Measurements from ENCODE around the gene SMAD7. TPM values are rescaled to one million over a fixed set of nuclear protein-coding genes. Genes with fewer than 3 reads are reported as not detected.

SMAD7 gene
- polyA plus RNA-seq, 2 of the 4 experiments (the other 2 are of a cell fraction), result 19.9 to 26.9 TPM

DNA sequence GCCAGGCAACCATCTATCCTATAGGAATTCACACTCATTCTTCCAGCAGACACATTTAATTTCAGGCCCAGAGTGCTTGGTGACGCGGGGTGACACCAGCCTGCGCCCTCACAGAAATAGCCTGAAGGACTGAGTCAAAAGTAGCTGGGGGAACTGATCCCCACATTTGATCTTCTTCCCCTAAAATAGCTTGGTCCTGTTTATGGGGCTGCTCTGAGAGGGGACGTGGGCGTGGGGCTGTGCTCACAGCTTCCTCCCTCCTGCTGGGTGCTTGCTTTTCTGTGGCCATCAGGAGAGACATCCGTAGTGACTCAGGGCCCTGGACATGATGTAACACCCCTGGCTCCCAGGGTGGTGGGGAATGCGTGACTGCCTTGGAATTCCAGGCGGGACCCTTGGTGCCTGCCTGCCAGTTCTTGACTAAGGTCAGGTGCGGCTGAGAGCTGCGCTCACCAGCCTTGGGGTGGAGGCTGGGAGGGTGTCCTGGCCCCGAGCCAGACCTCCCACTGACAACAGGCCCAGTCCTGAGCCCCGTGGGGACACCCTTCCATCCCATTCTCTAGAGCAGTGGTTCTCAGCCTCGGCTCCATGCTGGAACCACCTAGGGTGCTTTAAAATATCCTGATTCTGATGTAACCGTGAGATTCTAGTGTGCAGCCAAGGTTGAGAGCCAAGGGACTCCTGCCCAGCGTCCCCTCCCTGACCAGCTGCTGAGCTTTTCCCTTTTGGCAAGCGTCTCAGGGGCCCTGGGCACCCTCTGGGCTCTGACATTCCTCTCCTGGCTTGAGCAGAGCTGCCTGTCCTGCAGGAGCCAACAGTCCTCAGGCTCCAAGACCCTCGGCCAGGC is 47.4 kb upstream of the SMAD7 start:
- Histone ChIP-seq H3K9me3 (no peaks in the 10 kb centered on the region), H3K4me1 (peaks cover 55% of the 10 kb centered on the region), H3K4me2 (peak overlapping the region; percentile 96), H3K27ac (peak overlapping the region; percentile 91 to 100), H3K4me3 (0 out of 3 replicates have a peak overlapping the region, but pooled peaks have one; percentile 30)
- ATAC-seq, result peak; percentile 82 to 91
- DNase-seq (ENCODE audit: low read depth in 1 of 2, low spot score in 1 of 2), result peak; percentile 91 to 96
- FAIRE-seq, result peak; percentile 46
- CTCF ChIA-PET, result interaction anchor here (0.8 to 2.2 kb wide), 9 partner anchors 9 to 239 kb away, joined by 3 to 8 read pairs (median 3); no protein-coding TSS in a partner anchor
- TF ChIP-seq HES2 (IDR thresholded peaks at IDR 0.05) (0 out of 2 replicates have a peak, but pooled peaks have one; percentile 51), EP300 (IDR thresholded peaks at IDR 0.05) (peak; percentile 95 to 97), KDM5A (IDR thresholded peaks at IDR 0.05) (no peak), RAD21 (conservative IDR thresholded peaks at IDR 0.05 in 1 of 2, IDR thresholded peaks at IDR 0.05 in 1 of 2) (peak; percentile 22 to 63; a peak in 3 of 5 replicates), FOSL2 (IDR thresholded peaks at IDR 0.05) (peak; percentile 80), FOSL2 (CRISPR knock-in tag; IDR thresholded peaks at IDR 0.05) (peak; percentile 96), TFCP2L1 (CRISPR knock-in tag; IDR thresholded peaks at IDR 0.05) (no peak), HOXB5 (CRISPR knock-in tag; IDR thresholded peaks at IDR 0.05) (0 out of 2 replicates have a peak, but pooled peaks have one; percentile 11), GATA3 (IDR thresholded peaks at IDR 0.05; ENCODE audit: borderline replicate concordance) (peak; percentile 97), RCOR1 (IDR thresholded peaks at IDR 0.05; ENCODE audit: low read depth, low read length) (no peak), MYC (IDR thresholded peaks at IDR 0.05; ENCODE audit: borderline replicate concordance, low read length) (peak; percentile 73; the same call in 1 of the 2 replicates), JUNB (IDR thresholded peaks at IDR 0.05) (peak; percentile 89), MAFK (IDR thresholded peaks at IDR 0.05; ENCODE audit: partially characterized antibody) (peak; percentile 4), PBX3 (IDR thresholded peaks at IDR 0.05) (peak; percentile 78), SMC3 (IDR thresholded peaks at IDR 0.05) (peak; percentile 49; the same call in 2 of the 3 replicates), ZNF302 (CRISPR knock-in tag; IDR thresholded peaks at IDR 0.05) (no peak), BHLHE40 (IDR thresholded peaks at IDR 0.05; ENCODE audit: low read depth, low read length) (peak; percentile 62), JUN (IDR thresholded peaks at IDR 0.05) (peak; percentile 91 to 95; a peak in 4 of 5 replicates), CEBPB (IDR thresholded peaks at IDR 0.05) (peak; percentile 71 to 95), POLR2AphosphoS2 (conservative IDR thresholded peaks at IDR 0.05; ENCODE audit: low read length) (no peak)
- TF ChIP-seq, protein P1, sequence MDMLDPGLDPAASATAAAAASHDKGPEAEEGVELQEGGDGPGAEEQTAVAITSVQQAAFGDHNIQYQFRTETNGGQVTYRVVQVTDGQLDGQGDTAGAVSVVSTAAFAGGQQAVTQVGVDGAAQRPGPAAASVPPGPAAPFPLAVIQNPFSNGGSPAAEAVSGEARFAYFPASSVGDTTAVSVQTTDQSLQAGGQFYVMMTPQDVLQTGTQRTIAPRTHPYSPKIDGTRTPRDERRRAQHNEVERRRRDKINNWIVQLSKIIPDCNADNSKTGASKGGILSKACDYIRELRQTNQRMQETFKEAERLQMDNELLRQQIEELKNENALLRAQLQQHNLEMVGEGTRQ (IDR thresholded peaks at IDR 0.05), result 0 out of 2 replicates have a peak, but pooled peaks have one; percentile 33
- TF ChIP-seq, protein P2, sequence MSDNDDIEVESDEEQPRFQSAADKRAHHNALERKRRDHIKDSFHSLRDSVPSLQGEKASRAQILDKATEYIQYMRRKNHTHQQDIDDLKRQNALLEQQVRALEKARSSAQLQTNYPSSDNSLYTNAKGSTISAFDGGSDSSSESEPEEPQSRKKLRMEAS (IDR thresholded peaks at IDR 0.05), result peak; percentile 89
- TF ChIP-seq, protein P3, sequence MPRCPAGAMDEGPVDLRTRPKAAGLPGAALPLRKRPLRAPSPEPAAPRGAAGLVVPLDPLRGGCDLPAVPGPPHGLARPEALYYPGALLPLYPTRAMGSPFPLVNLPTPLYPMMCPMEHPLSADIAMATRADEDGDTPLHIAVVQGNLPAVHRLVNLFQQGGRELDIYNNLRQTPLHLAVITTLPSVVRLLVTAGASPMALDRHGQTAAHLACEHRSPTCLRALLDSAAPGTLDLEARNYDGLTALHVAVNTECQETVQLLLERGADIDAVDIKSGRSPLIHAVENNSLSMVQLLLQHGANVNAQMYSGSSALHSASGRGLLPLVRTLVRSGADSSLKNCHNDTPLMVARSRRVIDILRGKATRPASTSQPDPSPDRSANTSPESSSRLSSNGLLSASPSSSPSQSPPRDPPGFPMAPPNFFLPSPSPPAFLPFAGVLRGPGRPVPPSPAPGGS (IDR thresholded peaks at IDR 0.05), result peak; percentile 82; the same call in 2 of the 3 replicates
- TF ChIP-seq, protein P4, sequence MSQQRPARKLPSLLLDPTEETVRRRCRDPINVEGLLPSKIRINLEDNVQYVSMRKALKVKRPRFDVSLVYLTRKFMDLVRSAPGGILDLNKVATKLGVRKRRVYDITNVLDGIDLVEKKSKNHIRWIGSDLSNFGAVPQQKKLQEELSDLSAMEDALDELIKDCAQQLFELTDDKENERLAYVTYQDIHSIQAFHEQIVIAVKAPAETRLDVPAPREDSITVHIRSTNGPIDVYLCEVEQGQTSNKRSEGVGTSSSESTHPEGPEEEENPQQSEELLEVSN (IDR thresholded peaks at IDR 0.05; ENCODE audit: borderline replicate concordance, low read depth), result 0 out of 2 replicates have a peak, but pooled peaks have one; percentile 36
- WGBS (ENCODE audit: missing lambda C conversion rate), result 2% methylated on average over 11 of the region's 17 CpGs
- POLR2A ChIA-PET, result interaction anchor here (0.6 to 2.9 kb wide), 5 partner anchors 22 to 375 kb away, joined by 3 to 27 read pairs (median 3); no protein-coding TSS in a partner anchor

All from A549 (cell line).